Calu3 (cell line): ENCODE results near the gene PDS5A. TPM values are rescaled to one million over a fixed set of nuclear protein-coding genes. Genes with fewer than 3 reads are reported as not detected.

ENCODE experiments used
- BruUV-seq: library from RNA; stranded (reverse); fragments of 400-500 nt; replicated peaks from 2 replicates; lab custom pipeline; 2021; lab: Mats Ljungman, UMichigan
- CTCF ChIA-PET: fragments of 300-600 bp; sonication (Branson Sonifier 250); formaldehyde crosslinking; loops from one replicate; lab custom pipeline; 2022; ENCODE audit warnings: antibody characterized with exemption; lab: Charles Lee
- DNase-seq: peaks from one replicate; pipeline ENCODE4 v3.0.0; 2022
- H3K27ac Mint-ChIP-seq: one replicate; pipeline ENCODE4 v1.8.0; 2022; ENCODE audit warnings: mixed read lengths; ENCODE audit not compliant: unreplicated experiment
- H3K27me3 Mint-ChIP-seq: one replicate; pipeline ENCODE4 v1.8.0; 2022; ENCODE audit warnings: mixed read lengths; ENCODE audit not compliant: unreplicated experiment
- H3K36me3 Mint-ChIP-seq: one replicate; pipeline ENCODE4 v1.8.0; 2022; ENCODE audit warnings: mild to moderate bottlenecking, moderate library complexity, mixed read lengths; ENCODE audit not compliant: insufficient read depth, unreplicated experiment
- H3K4me1 Mint-ChIP-seq: one replicate; pipeline ENCODE4 v1.8.0; 2022; ENCODE audit warnings: mild to moderate bottlenecking, low read depth, mixed read lengths; ENCODE audit not compliant: unreplicated experiment
- H3K4me3 Mint-ChIP-seq: one replicate; pipeline ENCODE4 v1.8.0; 2022; ENCODE audit warnings: mild to moderate bottlenecking, low read depth, moderate library complexity, mixed read lengths; ENCODE audit not compliant: unreplicated experiment
- H3K9me3 Mint-ChIP-seq: one replicate; pipeline ENCODE4 v1.8.0; 2022; ENCODE audit warnings: low read depth, mixed read lengths; ENCODE audit not compliant: unreplicated experiment
- intact Hi-C: fragments of 100-400 bp; cut with micrococcal nuclease; formaldehyde crosslinking; loops from one replicate; pipeline ENCODE4 v1.10.0; 2022; ENCODE audit not compliant: unreplicated experiment
- total RNA-seq: library from RNA; stranded (reverse); gene quantifications from 2 replicates; pipeline ENCODE4 v1.2.3, GENCODE V29; 2022
- TF ChIP-seq, protein P1 (sequence below): fragments of 200-600 bp; IDR thresholded peaks from one replicate; pipeline ENCODE4 v1.8.0; 2022; ENCODE audit warnings: antibody characterized with exemption; ENCODE audit not compliant: unreplicated experiment

Gene PDS5A
- total RNA-seq, 1 experiment from 2014 or later: 49.1 TPM

- CTCF ChIA-PET: no interaction called here
- no TSS peak for BruUV-seq
- intact Hi-C loops: no loop called here
- Mint-ChIP-seq H3K27me3 (no peaks in the 10 kb centered on the region), H3K4me1 (no peaks in the 10 kb centered on the region), H3K4me3 (no peak overlapping the region), H3K9me3 (no peaks in the 10 kb centered on the region), H3K27ac (no peak overlapping the region), H3K36me3 (peaks cover 12% of the 10 kb centered on the region)
- TF ChIP-seq, protein P1, sequence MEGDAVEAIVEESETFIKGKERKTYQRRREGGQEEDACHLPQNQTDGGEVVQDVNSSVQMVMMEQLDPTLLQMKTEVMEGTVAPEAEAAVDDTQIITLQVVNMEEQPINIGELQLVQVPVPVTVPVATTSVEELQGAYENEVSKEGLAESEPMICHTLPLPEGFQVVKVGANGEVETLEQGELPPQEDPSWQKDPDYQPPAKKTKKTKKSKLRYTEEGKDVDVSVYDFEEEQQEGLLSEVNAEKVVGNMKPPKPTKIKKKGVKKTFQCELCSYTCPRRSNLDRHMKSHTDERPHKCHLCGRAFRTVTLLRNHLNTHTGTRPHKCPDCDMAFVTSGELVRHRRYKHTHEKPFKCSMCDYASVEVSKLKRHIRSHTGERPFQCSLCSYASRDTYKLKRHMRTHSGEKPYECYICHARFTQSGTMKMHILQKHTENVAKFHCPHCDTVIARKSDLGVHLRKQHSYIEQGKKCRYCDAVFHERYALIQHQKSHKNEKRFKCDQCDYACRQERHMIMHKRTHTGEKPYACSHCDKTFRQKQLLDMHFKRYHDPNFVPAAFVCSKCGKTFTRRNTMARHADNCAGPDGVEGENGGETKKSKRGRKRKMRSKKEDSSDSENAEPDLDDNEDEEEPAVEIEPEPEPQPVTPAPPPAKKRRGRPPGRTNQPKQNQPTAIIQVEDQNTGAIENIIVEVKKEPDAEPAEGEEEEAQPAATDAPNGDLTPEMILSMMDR: no peak
- DNase-seq: no peak
Measured at GRCh38 chr4:39900966-39901365, 76.7 kb downstream of the PDS5A start.

DNA sequence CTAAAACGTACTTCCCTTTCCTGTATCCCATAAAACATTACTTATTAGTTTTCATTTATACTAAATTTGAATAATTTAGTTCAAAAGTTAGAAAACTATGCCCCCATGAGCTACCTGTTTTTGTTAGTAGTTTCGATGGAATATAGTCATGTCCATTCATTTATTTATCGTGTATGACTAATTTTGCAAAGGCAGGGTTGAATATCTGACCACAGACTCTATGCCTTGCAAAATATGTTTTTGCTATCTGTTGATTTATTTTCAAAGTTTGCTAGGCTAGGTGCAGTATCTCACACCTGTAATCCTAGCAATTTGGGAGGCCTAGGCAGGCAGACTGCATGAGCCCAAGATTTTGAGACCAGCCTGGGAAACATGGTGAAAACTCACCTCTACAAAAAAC, 78.4 kb downstream of the PDS5A start:
- CTCF ChIA-PET: no interaction called here
- Mint-ChIP-seq H3K27ac (no peak overlapping the region), H3K27me3 (no peaks in the 10 kb centered on the region), H3K36me3 (peaks cover 11% of the 10 kb centered on the region), H3K4me3 (no peak overlapping the region), H3K4me1 (no peaks in the 10 kb centered on the region), H3K9me3 (no peaks in the 10 kb centered on the region)
- TF ChIP-seq, protein P1: no peak
- BruUV-seq: no TSS peak
- no peak for DNase-seq
- intact Hi-C loops: no loop called here

- intact Hi-C loops: no loop called here
- Mint-ChIP-seq H3K4me3 (no peak overlapping the region), H3K4me1 (no peaks in the 10 kb centered on the region), H3K36me3 (peaks cover 11% of the 10 kb centered on the region), H3K9me3 (no peaks in the 10 kb centered on the region), H3K27ac (no peak overlapping the region), H3K27me3 (no peaks in the 10 kb centered on the region)
- no TSS peak for BruUV-seq
- DNase-seq: no peak
- CTCF ChIA-PET: no interaction called here
- TF ChIP-seq, protein P1: no peak
Measured at GRCh38 chr4:39898015-39898414, 79.7 kb downstream of the PDS5A start.

DNA sequence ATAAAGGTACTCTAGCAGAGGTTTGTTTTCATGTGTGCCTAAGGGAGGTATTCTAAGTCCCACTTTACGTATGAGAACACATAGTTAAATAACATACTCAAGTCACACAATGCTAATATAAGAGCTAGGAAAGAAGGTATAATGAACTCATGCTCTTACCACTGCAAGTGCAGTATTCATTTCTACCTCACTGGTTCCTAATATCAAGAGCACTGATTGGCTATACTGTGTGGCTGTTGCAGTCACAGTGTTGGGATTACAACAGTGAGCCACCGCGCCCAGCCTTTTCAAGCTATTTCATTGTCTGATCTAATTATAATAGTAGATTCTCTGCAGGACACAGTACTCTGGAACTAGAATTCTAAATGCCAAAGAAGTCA, 84.0 kb downstream of the PDS5A start:
- BruUV-seq: no TSS peak
- Mint-ChIP-seq H3K27ac (no peak overlapping the region), H3K27me3 (no peaks in the 10 kb centered on the region), H3K9me3 (no peaks in the 10 kb centered on the region), H3K4me3 (no peak overlapping the region), H3K4me1 (no peaks in the 10 kb centered on the region), H3K36me3 (peaks cover 17% of the 10 kb centered on the region)
- TF ChIP-seq, protein P1: no peak
- intact Hi-C loops: no loop called here
- CTCF ChIA-PET: no interaction called here
- DNase-seq: no peak
